A549 (cell line): Measurements from ENCODE around the gene CD2AP.

ENCODE experiments used
- PBX3 ChIP-seq: IDR thresholded peaks from 2 replicates; pipeline ENCODE4 v1.6.1; 2012
- POLR2A ChIP-seq: IDR thresholded peaks from 2 replicates; pipeline ENCODE4 v1.6.1; 2012; ENCODE audit warnings: mild to moderate bottlenecking, low read length
- RARB ChIP-seq: fragments of 250-450 bp; sonication (Bioruptor Pico); IDR thresholded peaks from 2 replicates; pipeline ENCODE4 v1.8.0; 2021; ENCODE audit warnings: mild to moderate bottlenecking, moderate library complexity
- TF ChIP-seq, protein P1 (sequence below): fragments of >200 bp; sonication (Bioruptor Twin); formaldehyde crosslinking; IDR thresholded peaks from 3 replicates; pipeline ENCODE4 v1.5.1; 2016

GRCh38 chr6:47476781-47477496 lies 650 bp upstream of the CD2AP start:
- no peak for TF ChIP-seq POLR2A
- TF ChIP-seq RARB (CRISPR knock-in tag): no peak
- TF ChIP-seq PBX3: no peak
- TF ChIP-seq, protein P1, sequence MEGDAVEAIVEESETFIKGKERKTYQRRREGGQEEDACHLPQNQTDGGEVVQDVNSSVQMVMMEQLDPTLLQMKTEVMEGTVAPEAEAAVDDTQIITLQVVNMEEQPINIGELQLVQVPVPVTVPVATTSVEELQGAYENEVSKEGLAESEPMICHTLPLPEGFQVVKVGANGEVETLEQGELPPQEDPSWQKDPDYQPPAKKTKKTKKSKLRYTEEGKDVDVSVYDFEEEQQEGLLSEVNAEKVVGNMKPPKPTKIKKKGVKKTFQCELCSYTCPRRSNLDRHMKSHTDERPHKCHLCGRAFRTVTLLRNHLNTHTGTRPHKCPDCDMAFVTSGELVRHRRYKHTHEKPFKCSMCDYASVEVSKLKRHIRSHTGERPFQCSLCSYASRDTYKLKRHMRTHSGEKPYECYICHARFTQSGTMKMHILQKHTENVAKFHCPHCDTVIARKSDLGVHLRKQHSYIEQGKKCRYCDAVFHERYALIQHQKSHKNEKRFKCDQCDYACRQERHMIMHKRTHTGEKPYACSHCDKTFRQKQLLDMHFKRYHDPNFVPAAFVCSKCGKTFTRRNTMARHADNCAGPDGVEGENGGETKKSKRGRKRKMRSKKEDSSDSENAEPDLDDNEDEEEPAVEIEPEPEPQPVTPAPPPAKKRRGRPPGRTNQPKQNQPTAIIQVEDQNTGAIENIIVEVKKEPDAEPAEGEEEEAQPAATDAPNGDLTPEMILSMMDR: no peak
